Activated CD4-positive, alpha-beta memory T cell treated with anti-CD3 and anti-CD28 coated beads for 36 hours (primary cell): Measurements from ENCODE around the gene SPTBN1. TPM values are rescaled to one million over a fixed set of nuclear protein-coding genes. Genes with fewer than 3 reads are reported as not detected.

ENCODE experiments used
- CTCF ChIA-PET: fragments of 350-600 bp; sonication (Branson Sonifier 250); formaldehyde crosslinking; loops from one replicate; lab custom pipeline; 2021; ENCODE audit warnings: antibody characterized with exemption, inconsistent platforms; lab: Charles Lee
- POLR2A ChIA-PET: fragments of 350-600 bp; sonication (Branson Sonifier 250); formaldehyde crosslinking; loops from one replicate; lab custom pipeline; 2021; ENCODE audit warnings: antibody characterized with exemption; lab: Charles Lee
- DNase-seq: peaks from one replicate; pipeline ENCODE4 v3.0.0-alpha.2; 2020
- H3K27ac Mint-ChIP-seq: one replicate; pipeline ENCODE4 v1.8.0; 2021; ENCODE audit warnings: mixed read lengths
- H3K27me3 Mint-ChIP-seq: one replicate; pipeline ENCODE4 v1.8.0; 2021; ENCODE audit warnings: mixed read lengths
- H3K36me3 Mint-ChIP-seq: one replicate; pipeline ENCODE4 v1.8.0; 2021; ENCODE audit warnings: mixed read lengths
- H3K4me1 Mint-ChIP-seq: one replicate; pipeline ENCODE4 v1.8.0; 2021; ENCODE audit warnings: low read depth, mixed read lengths
- H3K4me3 Mint-ChIP-seq: one replicate; pipeline ENCODE4 v1.8.0; 2021; ENCODE audit warnings: mild to moderate bottlenecking, mixed read lengths
- H3K9me3 Mint-ChIP-seq: one replicate; pipeline ENCODE4 v1.8.0; 2021; ENCODE audit warnings: mixed read lengths
- intact Hi-C: fragments of 100-400 bp; cut with micrococcal nuclease; formaldehyde crosslinking; loops from one replicate; pipeline ENCODE4 v1.15.1; 2023
- total RNA-seq, 2 experiments: library from RNA; stranded (reverse); gene quantifications; one replicate each; pipeline ENCODE4 v1.2.3, GENCODE V29; 2021

Gene SPTBN1
- total RNA-seq, 2 experiments from 2014 or later: 67.5 to 68.1 TPM

- Mint-ChIP-seq H3K9me3 (no peaks in the 10 kb centered on the region), H3K36me3 (no peaks in the 10 kb centered on the region), H3K4me1 (peaks cover 55% of the 10 kb centered on the region), H3K27me3 (no peaks in the 10 kb centered on the region), H3K4me3 (no peak overlapping the region), H3K27ac (no peak overlapping the region)
- CTCF ChIA-PET: no interaction called here
- POLR2A ChIA-PET: no interaction called here
- intact Hi-C loops: no loop called here
- DNase-seq: no peak
Measured at GRCh38 chr2:54609241-54609640, 153.1 kb downstream of the SPTBN1 start.

- Mint-ChIP-seq H3K4me3 (no peak overlapping the region), H3K36me3 (no peaks in the 10 kb centered on the region), H3K27me3 (no peaks in the 10 kb centered on the region), H3K27ac (no peak overlapping the region), H3K4me1 (peaks cover 51% of the 10 kb centered on the region), H3K9me3 (no peaks in the 10 kb centered on the region)
- CTCF ChIA-PET: no interaction called here
- no peak for DNase-seq
- POLR2A ChIA-PET: interaction anchor here (1.0 kb wide), 1 partner anchor 56 kb away, joined by 3 read pairs; no protein-coding TSS in a partner anchor
- intact Hi-C loops: no loop called here
Measured at GRCh38 chr2:54609647-54610046, 153.5 kb downstream of the SPTBN1 start.

- Mint-ChIP-seq H3K4me3 (no peak overlapping the region), H3K27me3 (no peaks in the 10 kb centered on the region), H3K36me3 (peaks cover 2% of the 10 kb centered on the region), H3K27ac (no peak overlapping the region), H3K4me1 (peaks cover 41% of the 10 kb centered on the region), H3K9me3 (no peaks in the 10 kb centered on the region)
- DNase-seq: no peak
- CTCF ChIA-PET: no interaction called here
- POLR2A ChIA-PET: interaction anchor here (1.0 to 1.3 kb wide), 3 partner anchors 48 to 57 kb away, joined by 3 to 5 read pairs (median 3); no protein-coding TSS in a partner anchor
- intact Hi-C loops: no loop called here
Measured at GRCh38 chr2:54610700-54611099, 154.6 kb downstream of the SPTBN1 start.

- Mint-ChIP-seq H3K4me3 (no peak overlapping the region), H3K27ac (no peak overlapping the region), H3K27me3 (no peaks in the 10 kb centered on the region), H3K4me1 (peaks cover 32% of the 10 kb centered on the region), H3K36me3 (peaks cover 6% of the 10 kb centered on the region), H3K9me3 (no peaks in the 10 kb centered on the region)
- ChIA-PET POLR2A (interaction anchor here (0.6 kb wide), 1 partner anchor 519 kb away, joined by 5 read pairs; no protein-coding TSS in a partner anchor), CTCF (interaction anchor here (0.7 to 1.2 kb wide), 2 partner anchors 54 to 89 kb away, joined by 3 to 4 read pairs; no protein-coding TSS in a partner anchor)
- intact Hi-C loops: loop anchor here (1.0 kb wide), 1 partner anchor 9 kb away; no protein-coding TSS in a partner anchor
- no peak for DNase-seq
Measured at GRCh38 chr2:54611830-54612545, 155.9 kb downstream of the SPTBN1 start.

GRCh38 chr2:54613386-54613785 is 157.3 kb downstream of the SPTBN1 start:
- POLR2A ChIA-PET: no interaction called here
- H3K36me3 Mint-ChIP-seq: peaks cover 17% of the 10 kb centered on the region
- intact Hi-C loops: no loop called here
- peaks cover 34% of the 10 kb centered on the region for H3K4me1 Mint-ChIP-seq
- H3K4me3 Mint-ChIP-seq: no peak overlapping the region
- no peak overlapping the region for H3K27ac Mint-ChIP-seq
- no peaks in the 10 kb centered on the region for H3K9me3 Mint-ChIP-seq
- no peaks in the 10 kb centered on the region for H3K27me3 Mint-ChIP-seq
- no peak for DNase-seq
- CTCF ChIA-PET: interaction anchor here (1.2 to 1.7 kb wide), 3 partner anchors 53 to 91 kb away, joined by 3 to 4 read pairs (median 3); no protein-coding TSS in a partner anchor

GRCh38 chr2:54613794-54614257 is 157.7 kb downstream of the SPTBN1 start:
- DNase-seq: no peak
- ChIA-PET POLR2A (no interaction called here), CTCF (interaction anchor here (1.0 to 1.7 kb wide), 4 partner anchors 53 to 91 kb away, joined by 3 to 4 read pairs (median 3); no protein-coding TSS in a partner anchor)
- H3K4me3 Mint-ChIP-seq: no peak overlapping the region
- no peaks in the 10 kb centered on the region for H3K9me3 Mint-ChIP-seq
- H3K36me3 Mint-ChIP-seq: peaks cover 17% of the 10 kb centered on the region
- peaks cover 38% of the 10 kb centered on the region for H3K4me1 Mint-ChIP-seq
- intact Hi-C loops: no loop called here
- H3K27me3 Mint-ChIP-seq: no peaks in the 10 kb centered on the region
- H3K27ac Mint-ChIP-seq: no peak overlapping the region

GRCh38 chr2:54614819-54615218 is 158.7 kb downstream of the SPTBN1 start:
- Mint-ChIP-seq H3K36me3 (peaks cover 17% of the 10 kb centered on the region), H3K4me3 (no peak overlapping the region), H3K9me3 (no peaks in the 10 kb centered on the region), H3K27ac (no peak overlapping the region), H3K27me3 (no peaks in the 10 kb centered on the region), H3K4me1 (peaks cover 36% of the 10 kb centered on the region)
- DNase-seq: no peak
- ChIA-PET POLR2A (no interaction called here), CTCF (interaction anchor here (0.6 to 1.7 kb wide), 5 partner anchors 52 to 224 kb away, joined by 3 to 6 read pairs (median 3); no protein-coding TSS in a partner anchor)
- intact Hi-C loops: no loop called here

- no peak for DNase-seq
- H3K4me1 Mint-ChIP-seq: peaks cover 31% of the 10 kb centered on the region
- CTCF ChIA-PET: interaction anchor here (1.0 to 1.6 kb wide), 2 partner anchors 9 to 49 kb away, joined by 3 to 4 read pairs; no protein-coding TSS in a partner anchor
- no peak overlapping the region for H3K4me3 Mint-ChIP-seq
- POLR2A ChIA-PET: no interaction called here
- intact Hi-C loops: no loop called here
- H3K27ac Mint-ChIP-seq: no peak overlapping the region
- no peaks in the 10 kb centered on the region for H3K27me3 Mint-ChIP-seq
- no peaks in the 10 kb centered on the region for H3K9me3 Mint-ChIP-seq
- H3K36me3 Mint-ChIP-seq: peaks cover 25% of the 10 kb centered on the region
Measured at GRCh38 chr2:54615832-54616534, 159.9 kb downstream of the SPTBN1 start.

- Mint-ChIP-seq H3K27me3 (no peaks in the 10 kb centered on the region), H3K9me3 (no peaks in the 10 kb centered on the region), H3K4me1 (peaks cover 31% of the 10 kb centered on the region), H3K27ac (no peak overlapping the region), H3K4me3 (no peak overlapping the region), H3K36me3 (peaks cover 34% of the 10 kb centered on the region)
- intact Hi-C loops: no loop called here
- CTCF ChIA-PET: interaction anchor here (0.6 to 1.6 kb wide), 2 partner anchors 21 to 48 kb away, joined by 3 to 4 read pairs; no protein-coding TSS in a partner anchor
- POLR2A ChIA-PET: no interaction called here
- DNase-seq: no peak
Measured at GRCh38 chr2:54617409-54617808, 161.3 kb downstream of the SPTBN1 start.

- H3K4me1 Mint-ChIP-seq: peaks cover 23% of the 10 kb centered on the region
- no peaks in the 10 kb centered on the region for H3K27me3 Mint-ChIP-seq
- no peak for DNase-seq
- POLR2A ChIA-PET: no interaction called here
- H3K36me3 Mint-ChIP-seq: peaks cover 44% of the 10 kb centered on the region
- intact Hi-C loops: no loop called here
- no peaks in the 10 kb centered on the region for H3K9me3 Mint-ChIP-seq
- H3K4me3 Mint-ChIP-seq: no peak overlapping the region
- H3K27ac Mint-ChIP-seq: no peak overlapping the region
- CTCF ChIA-PET: interaction anchor here (0.6 kb wide), 1 partner anchor 86 kb away, joined by 3 read pairs; no protein-coding TSS in a partner anchor
Measured at GRCh38 chr2:54618646-54619565, 162.8 kb downstream of the SPTBN1 start.

- Mint-ChIP-seq H3K9me3 (no peaks in the 10 kb centered on the region), H3K4me3 (no peak overlapping the region), H3K4me1 (peaks cover 22% of the 10 kb centered on the region), H3K27me3 (no peaks in the 10 kb centered on the region), H3K27ac (no peak overlapping the region), H3K36me3 (peaks cover 52% of the 10 kb centered on the region)
- intact Hi-C loops: no loop called here
- CTCF ChIA-PET: interaction anchor here (1.5 kb wide), 1 partner anchor 97 kb away, joined by 4 read pairs; no protein-coding TSS in a partner anchor
- DNase-seq: no peak
- POLR2A ChIA-PET: no interaction called here
Measured at GRCh38 chr2:54619660-54620231, 163.6 kb downstream of the SPTBN1 start.
